Measurements from ENCODE around the gene CDKN1A. TPM values are rescaled to one million over a fixed set of nuclear protein-coding genes. Genes with fewer than 3 reads are reported as not detected.

CDKN1A gene
- total RNA-seq, 2 experiments from 2014 or later = 12.6 to 13.0 TPM

GRCh38 chr6:36682328-36683144, 4.0 kb downstream of the CDKN1A start:
- peaks cover 34% of the 10 kb centered on the region for H3K4me1 Mint-ChIP-seq
- peak; percentile 60 for DNase-seq
- H3K27ac Mint-ChIP-seq = peak overlapping the region; percentile 39
- no peaks in the 10 kb centered on the region for H3K9me3 Mint-ChIP-seq
- H3K36me3 Mint-ChIP-seq = peaks cover 22% of the 10 kb centered on the region
- peak overlapping the region; percentile 60 for H3K4me3 Mint-ChIP-seq
- peaks cover 8% of the 10 kb centered on the region for H3K27me3 Mint-ChIP-seq

- no peak for DNase-seq
- Mint-ChIP-seq H3K9me3 (no peaks in the 10 kb centered on the region), H3K4me3 (no peak overlapping the region), H3K4me1 (peaks cover 27% of the 10 kb centered on the region), H3K27me3 (peaks cover 4% of the 10 kb centered on the region), H3K27ac (peak overlapping the region; percentile 2), H3K36me3 (peaks cover 22% of the 10 kb centered on the region)
Observed at GRCh38 chr6:36683145-36683655, 4.7 kb downstream of the CDKN1A start.

GRCh38 chr6:36683656-36684446, 5.3 kb downstream of the CDKN1A start:
- no peak for DNase-seq
- H3K27ac Mint-ChIP-seq = no peak overlapping the region
- H3K4me1 Mint-ChIP-seq = peaks cover 22% of the 10 kb centered on the region
- peaks cover 4% of the 10 kb centered on the region for H3K27me3 Mint-ChIP-seq
- H3K9me3 Mint-ChIP-seq = no peaks in the 10 kb centered on the region
- peaks cover 20% of the 10 kb centered on the region for H3K36me3 Mint-ChIP-seq
- H3K4me3 Mint-ChIP-seq = no peak overlapping the region

GRCh38 chr6:36684447-36684812, 5.9 kb downstream of the CDKN1A start:
- H3K36me3 Mint-ChIP-seq = peaks cover 20% of the 10 kb centered on the region
- H3K27me3 Mint-ChIP-seq = peaks cover 4% of the 10 kb centered on the region
- no peak for DNase-seq
- H3K27ac Mint-ChIP-seq = no peak overlapping the region
- H3K4me3 Mint-ChIP-seq = no peak overlapping the region
- H3K9me3 Mint-ChIP-seq = no peaks in the 10 kb centered on the region
- H3K4me1 Mint-ChIP-seq = peaks cover 22% of the 10 kb centered on the region

- Mint-ChIP-seq H3K4me3 (no peak overlapping the region), H3K27ac (no peak overlapping the region), H3K4me1 (peaks cover 20% of the 10 kb centered on the region), H3K27me3 (peaks cover 4% of the 10 kb centered on the region), H3K9me3 (no peaks in the 10 kb centered on the region), H3K36me3 (peaks cover 20% of the 10 kb centered on the region)
- no peak for DNase-seq
Observed at GRCh38 chr6:36685166-36685924, 6.8 kb downstream of the CDKN1A start.

GRCh38 chr6:36685926-36686667, 7.6 kb downstream of the CDKN1A start:
- no peak for DNase-seq

GRCh38 chr6:36686668-36687513, 8.4 kb downstream of the CDKN1A start:
- Mint-ChIP-seq H3K27me3 (peaks cover 4% of the 10 kb centered on the region), H3K4me3 (no peak overlapping the region), H3K27ac (no peak overlapping the region), H3K9me3 (no peaks in the 10 kb centered on the region), H3K36me3 (peaks cover 19% of the 10 kb centered on the region), H3K4me1 (peaks cover 12% of the 10 kb centered on the region)
- DNase-seq = no peak

More at GRCh38 chr6:36685926-36686667, 7.6 kb downstream of the CDKN1A start:
- H3K36me3 Mint-ChIP-seq = peaks cover 20% of the 10 kb centered on the region
- peaks cover 14% of the 10 kb centered on the region for H3K4me1 Mint-ChIP-seq
- H3K9me3 Mint-ChIP-seq = no peaks in the 10 kb centered on the region
- H3K4me3 Mint-ChIP-seq = no peak overlapping the region
- peaks cover 4% of the 10 kb centered on the region for H3K27me3 Mint-ChIP-seq
- H3K27ac Mint-ChIP-seq = no peak overlapping the region

GRCh38 chr6:36688063-36688738, 9.7 kb downstream of the CDKN1A start:
- Mint-ChIP-seq H3K27ac (no peak overlapping the region), H3K4me3 (no peak overlapping the region), H3K9me3 (no peaks in the 10 kb centered on the region), H3K36me3 (peaks cover 19% of the 10 kb centered on the region), H3K4me1 (peaks cover 10% of the 10 kb centered on the region), H3K27me3 (peaks cover 4% of the 10 kb centered on the region)
- no peak for DNase-seq

- no peak for DNase-seq
- Mint-ChIP-seq H3K9me3 (no peaks in the 10 kb centered on the region), H3K27ac (no peak overlapping the region), H3K27me3 (peaks cover 4% of the 10 kb centered on the region), H3K4me1 (peaks cover 9% of the 10 kb centered on the region), H3K36me3 (peaks cover 18% of the 10 kb centered on the region), H3K4me3 (no peak overlapping the region)
Observed at GRCh38 chr6:36688739-36689075, 10.2 kb downstream of the CDKN1A start.

GRCh38 chr6:36691011-36691410, 12.5 kb downstream of the CDKN1A start:
- peaks cover 16% of the 10 kb centered on the region for H3K4me1 Mint-ChIP-seq
- no peaks in the 10 kb centered on the region for H3K27me3 Mint-ChIP-seq
- peaks cover 4% of the 10 kb centered on the region for H3K36me3 Mint-ChIP-seq
- H3K9me3 Mint-ChIP-seq = no peaks in the 10 kb centered on the region
- no peak overlapping the region for H3K27ac Mint-ChIP-seq
- H3K4me3 Mint-ChIP-seq = no peak overlapping the region
- DNase-seq = no peak

- peaks cover 2% of the 10 kb centered on the region for H3K36me3 Mint-ChIP-seq
- peaks cover 16% of the 10 kb centered on the region for H3K4me1 Mint-ChIP-seq
- no peak overlapping the region for H3K4me3 Mint-ChIP-seq
- H3K27ac Mint-ChIP-seq = no peak overlapping the region
- no peaks in the 10 kb centered on the region for H3K9me3 Mint-ChIP-seq
- H3K27me3 Mint-ChIP-seq = no peaks in the 10 kb centered on the region
- no peak for DNase-seq
Observed at GRCh38 chr6:36691612-36692011, 13.1 kb downstream of the CDKN1A start.

- H3K36me3 Mint-ChIP-seq = no peaks in the 10 kb centered on the region
- peaks cover 16% of the 10 kb centered on the region for H3K4me1 Mint-ChIP-seq
- no peak for DNase-seq
- no peaks in the 10 kb centered on the region for H3K9me3 Mint-ChIP-seq
- no peak overlapping the region for H3K4me3 Mint-ChIP-seq
- no peaks in the 10 kb centered on the region for H3K27me3 Mint-ChIP-seq
- H3K27ac Mint-ChIP-seq = no peak overlapping the region
Observed at GRCh38 chr6:36692220-36692619, 13.7 kb downstream of the CDKN1A start.

All from activated naive CD8-positive, alpha-beta T cell treated with anti-CD3 and anti-CD28 coated beads for 36 hours (primary cell).